Adrenal gland (tissue), 5 donors: Measurements from ENCODE around the gene IQGAP1.

Source experiments
- POLR2A ChIP-seq, 2 donors: fragments of 450-650 bp; IDR thresholded peaks; one replicate each; pipeline ENCODE4 v1.6.1; 2017; ENCODE audit warnings: antibody characterized with exemption in 2 of 2, mild to moderate bottlenecking in 2 of 2, moderate library complexity in 1 of 2
- TF ChIP-seq, protein P1 (sequence below), 6 experiments: fragments of 450-650 bp in 4 of 6; fragments of 200-600 bp in 2 of 6; sonication (generic) in 1 of 6; IDR thresholded peaks; 1 replicate in 5 of 6; 2 replicates in 1 of 6; pipeline versions ENCODE4 v1.5.1 to v1.8.0; 2016 to 2021; ENCODE audit warnings: antibody characterized with exemption in 6 of 6, mild to moderate bottlenecking in 2 of 6, moderate library complexity in 1 of 6
- donor health status: DM: no; HTN: no; CAD: no.

DNA sequence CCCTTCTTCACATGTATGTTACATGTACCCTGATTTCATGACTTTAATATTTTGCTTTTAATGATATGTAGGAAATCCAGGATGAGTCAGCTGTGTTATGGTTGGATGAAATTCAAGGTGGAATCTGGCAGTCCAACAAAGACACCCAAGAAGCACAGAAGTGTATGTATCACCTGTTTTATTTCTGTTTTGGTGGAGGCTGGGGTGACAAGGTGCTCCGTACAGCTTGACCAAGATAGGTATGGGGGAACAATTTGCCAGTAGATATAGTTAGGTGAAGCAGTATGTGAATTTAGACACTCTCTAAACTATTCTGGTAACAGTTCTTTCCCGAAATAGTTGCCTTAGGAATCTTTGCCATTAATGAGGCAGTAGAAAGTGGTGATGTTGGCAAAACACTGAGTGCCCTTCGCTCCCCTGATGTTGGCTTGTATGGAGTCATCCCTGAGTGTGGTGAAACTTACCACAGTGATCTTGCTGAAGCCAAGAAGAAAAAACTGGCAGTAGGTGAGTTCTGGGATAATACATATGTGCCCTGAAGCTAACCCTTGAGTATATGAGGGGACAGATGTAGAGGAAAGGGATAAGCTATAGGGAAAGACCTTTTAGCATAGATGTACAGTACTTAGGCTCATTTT, 78.0 kb downstream of the IQGAP1 start:
- TF ChIP-seq, protein P1, sequence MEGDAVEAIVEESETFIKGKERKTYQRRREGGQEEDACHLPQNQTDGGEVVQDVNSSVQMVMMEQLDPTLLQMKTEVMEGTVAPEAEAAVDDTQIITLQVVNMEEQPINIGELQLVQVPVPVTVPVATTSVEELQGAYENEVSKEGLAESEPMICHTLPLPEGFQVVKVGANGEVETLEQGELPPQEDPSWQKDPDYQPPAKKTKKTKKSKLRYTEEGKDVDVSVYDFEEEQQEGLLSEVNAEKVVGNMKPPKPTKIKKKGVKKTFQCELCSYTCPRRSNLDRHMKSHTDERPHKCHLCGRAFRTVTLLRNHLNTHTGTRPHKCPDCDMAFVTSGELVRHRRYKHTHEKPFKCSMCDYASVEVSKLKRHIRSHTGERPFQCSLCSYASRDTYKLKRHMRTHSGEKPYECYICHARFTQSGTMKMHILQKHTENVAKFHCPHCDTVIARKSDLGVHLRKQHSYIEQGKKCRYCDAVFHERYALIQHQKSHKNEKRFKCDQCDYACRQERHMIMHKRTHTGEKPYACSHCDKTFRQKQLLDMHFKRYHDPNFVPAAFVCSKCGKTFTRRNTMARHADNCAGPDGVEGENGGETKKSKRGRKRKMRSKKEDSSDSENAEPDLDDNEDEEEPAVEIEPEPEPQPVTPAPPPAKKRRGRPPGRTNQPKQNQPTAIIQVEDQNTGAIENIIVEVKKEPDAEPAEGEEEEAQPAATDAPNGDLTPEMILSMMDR (IDR thresholded peaks at IDR 0.05) = no peak
- no peak for TF ChIP-seq POLR2A (IDR thresholded peaks at IDR 0.05)
